Muscle of arm (tissue), 12 donors: Measurements from ENCODE around the gene LRFN3. TPM values are rescaled to one million over a fixed set of nuclear protein-coding genes. Genes with fewer than 3 reads are reported as not detected.

Experiments
- polyA plus RNA-seq, 12 donors: library from polyadenylated mRNA; unstranded; fragments of 120-200 nt; gene quantifications; one replicate each; pipeline ENCODE4 v1.2.1, GENCODE V29; 2013; ENCODE audit not compliant: insufficient read length in 12 of 12

The LRFN3 gene
- polyA plus RNA-seq, 12 donors = 4.2 to 13.9 (median 7.6) TPM; not detected in 1

Other genes with a start within 250 kb of the LRFN3 start
- under 1 TPM in 7 of 12 donors, not detected in 5; 0.08 to 0.45 (median 0.33) TPM for gene ZBTB32, start 231.8 kb upstream of the LRFN3 start, polyA plus RNA-seq
- gene KMT2B, start 218.4 kb upstream of the LRFN3 start, polyA plus RNA-seq = 10 to 100 TPM in 11 of 12 donors, not detected in 1; 14.2 to 29.8 (median 19.9) TPM
- gene IGFLR1, start 193.9 kb upstream of the LRFN3 start, polyA plus RNA-seq = 1 to 10 TPM in 10 of 12 donors, not detected in 2; 1.7 to 4.0 (median 3.3) TPM
- 10 to 100 TPM in 11 of 12 donors, not detected in 1; 10.6 to 36.2 (median 13.0) TPM for gene U2AF1L4, start 191.0 kb upstream of the LRFN3 start, polyA plus RNA-seq
- gene PSENEN, start 190.7 kb upstream of the LRFN3 start, polyA plus RNA-seq = 10 to 100 TPM in 11 of 12 donors, not detected in 1; 30.3 to 54.5 (median 37.3) TPM
- gene LIN37, start 187.8 kb upstream of the LRFN3 start, polyA plus RNA-seq = 10 to 100 TPM in 2 of 12 donors, 1 to 10 TPM in 8, not detected in 2; 5.3 to 11.3 (median 9.5) TPM
- gene HSPB6, start 179.3 kb upstream of the LRFN3 start, polyA plus RNA-seq = 1,000 to 10,000 TPM in 1 of 12 donors, 100 to 1,000 TPM in 11; 347 to 1,124 (median 629) TPM
- gene PROSER3, start 178.2 kb upstream of the LRFN3 start, polyA plus RNA-seq = 10 to 100 TPM in 8 of 12 donors, 1 to 10 TPM in 3, not detected in 1; 7.1 to 30.4 (median 13.7) TPM
- 10 to 100 TPM in 11 of 12 donors, not detected in 1; 10.5 to 29.8 (median 15.8) TPM for gene ARHGAP33, start 160.8 kb upstream of the LRFN3 start, polyA plus RNA-seq
- gene PRODH2, start 123.5 kb upstream of the LRFN3 start, polyA plus RNA-seq = under 1 TPM in 1 of 12 donors, not detected in 11; 0.80 TPM
- gene NPHS1, start 83.9 kb upstream of the LRFN3 start, polyA plus RNA-seq = under 1 TPM in 9 of 12 donors, not detected in 3; 0.06 to 0.97 (median 0.29) TPM
- under 1 TPM in 10 of 12 donors, not detected in 2; 0.18 to 0.55 (median 0.27) TPM for gene KIRREL2, start 79.5 kb upstream of the LRFN3 start, polyA plus RNA-seq
- gene APLP1, start 67.8 kb upstream of the LRFN3 start, polyA plus RNA-seq = 10 to 100 TPM in 1 of 12 donors, 1 to 10 TPM in 10, not detected in 1; 3.4 to 33.6 (median 5.8) TPM
- gene NFKBID, start 35.8 kb upstream of the LRFN3 start, polyA plus RNA-seq = 1 to 10 TPM in 6 of 12 donors, under 1 TPM in 4, not detected in 2; 0.82 to 8.5 (median 1.3) TPM
- 1 to 10 TPM in 10 of 12 donors, not detected in 2; 3.1 to 7.7 (median 5.1) TPM for gene HCST, start 33.8 kb upstream of the LRFN3 start, polyA plus RNA-seq
- 10 to 100 TPM in 11 of 12 donors, not detected in 1; 11.8 to 33.6 (median 12.5) TPM for gene TYROBP, start 28.1 kb upstream of the LRFN3 start, polyA plus RNA-seq
- gene SDHAF1, start 58.8 kb downstream of the LRFN3 start, polyA plus RNA-seq = 10 to 100 TPM in 9 of 12 donors, 1 to 10 TPM in 2, not detected in 1; 9.1 to 24.4 (median 10.9) TPM
- 1 to 10 TPM in 1 of 12 donors, under 1 TPM in 10, not detected in 1; 0.08 to 6.3 (median 0.65) TPM for gene SYNE4, start 72.4 kb downstream of the LRFN3 start, polyA plus RNA-seq
- 10 to 100 TPM in 2 of 12 donors, 1 to 10 TPM in 8, not detected in 2; 6.7 to 13.1 (median 7.8) TPM for gene ALKBH6, start 77.8 kb downstream of the LRFN3 start, polyA plus RNA-seq
- gene CLIP3, start 96.5 kb downstream of the LRFN3 start, polyA plus RNA-seq = 10 to 100 TPM in 11 of 12 donors, not detected in 1; 13.4 to 88.9 (median 18.1) TPM
- 10 to 100 TPM in 2 of 12 donors, 1 to 10 TPM in 9, not detected in 1; 5.8 to 17.9 (median 8.1) TPM for gene THAP8, start 117.9 kb downstream of the LRFN3 start, polyA plus RNA-seq
- 1 to 10 TPM in 11 of 12 donors, not detected in 1; 2.2 to 4.9 (median 3.1) TPM for gene WDR62, start 118.5 kb downstream of the LRFN3 start, polyA plus RNA-seq
- not detected for gene OVOL3, start 174.8 kb downstream of the LRFN3 start, polyA plus RNA-seq
- 10 to 100 TPM in 10 of 12 donors, not detected in 2; 29.0 to 50.0 (median 39.8) TPM for gene POLR2I, start 178.5 kb downstream of the LRFN3 start, polyA plus RNA-seq
- gene TBCB, start 179.1 kb downstream of the LRFN3 start, polyA plus RNA-seq = 10 to 100 TPM in 11 of 12 donors, not detected in 1; 54.6 to 85.5 (median 75.2) TPM
- 100 to 1,000 TPM in 11 of 12 donors, not detected in 1; 277 to 639 (median 505) TPM for gene CAPNS1, start 203.7 kb downstream of the LRFN3 start, polyA plus RNA-seq
- gene COX7A1, start 216.1 kb downstream of the LRFN3 start, polyA plus RNA-seq = 100 to 1,000 TPM in 10 of 12 donors, 10 to 100 TPM in 1, not detected in 1; 89.0 to 273 (median 210) TPM